A549 (cell line): ENCODE data around the gene IL17B. TPM values are rescaled to one million over a fixed set of nuclear protein-coding genes. Genes with fewer than 3 reads are reported as not detected.

ENCODE experiments used
- ATAC-seq, 2 experiments: fragments of 200-7000 bp in 1 of 2; fragments of >200 bp in 1 of 2; cut with Nextera tagmentation in 1 of 2; cut with Tn5 transposase in 1 of 2; 3 replicates each; pipeline versions ENCODE4 v1.8.0 to v1.9.1; 2018 to 2020; ENCODE audit warnings: mild to moderate bottlenecking in 1 of 2, moderate library complexity in 1 of 2
- CTCF ChIA-PET: fragments of 300-600 bp; sonication (Branson Sonifier 250); formaldehyde crosslinking; extraction: SDS; loops from one replicate; lab custom pipeline; 2021; ENCODE audit warnings: antibody characterized with exemption, inconsistent platforms; lab: Yijun Ruan, JAX
- POLR2A ChIA-PET: fragments of 350-600 bp; formaldehyde crosslinking; extraction: SDS; loops from one replicate; lab custom pipeline; 2021; ENCODE audit warnings: antibody characterized with exemption, inconsistent platforms; lab: Yijun Ruan, JAX
- DNase-seq, 2 experiments: peaks; one replicate each; pipeline versions ENCODE4 v3.0.0 to v3.0.0-alpha.2; 2011 to 2016; ENCODE audit warnings: low read depth in 1 of 2, low spot score in 1 of 2
- FAIRE-seq: peaks from 2 replicates; lab custom pipeline; 2011; peaks lifted over from hg19 to GRCh38; lab: Jason Lieb, UNC
- H3K27ac ChIP-seq, 2 experiments: fragments of >200 bp; sonication (Bioruptor Twin); formaldehyde crosslinking; 3 replicates each; pipeline ENCODE4 v1.5.1; 2016 to 2017
- H3K4me1 ChIP-seq: fragments of >200 bp; sonication (Bioruptor Twin); formaldehyde crosslinking; 3 replicates; pipeline ENCODE4 v1.6.1; 2016
- H3K4me2 ChIP-seq: fragments of >200 bp; sonication (Bioruptor Twin); formaldehyde crosslinking; 3 replicates; pipeline ENCODE4 v1.6.1; 2016
- H3K4me3 ChIP-seq: fragments of >200 bp; sonication (Bioruptor Twin); formaldehyde crosslinking; 3 replicates; pipeline ENCODE4 v1.5.1; 2016
- H3K9me3 ChIP-seq: fragments of >200 bp; sonication (Bioruptor Twin); formaldehyde crosslinking; 3 replicates; pipeline ENCODE4 v1.6.1; 2016
- EHMT2 ChIP-seq: fragments of 200-600 bp; sonication (generic); IDR thresholded peaks from 2 replicates; pipeline ENCODE4 v1.6.1; 2016; ENCODE audit warnings: antibody characterized with exemption, low read depth, mild to moderate bottlenecking, moderate library complexity
- EP300 ChIP-seq, 2 experiments: fragments of >200 bp; sonication (Bioruptor Twin); formaldehyde crosslinking; IDR thresholded peaks; 2 replicates in 1 of 2; 3 replicates in 1 of 2; pipeline ENCODE4 v1.6.1; 2016 to 2017
- GATA3 ChIP-seq: IDR thresholded peaks from 2 replicates; pipeline ENCODE4 v1.6.1; 2012; ENCODE audit warnings: borderline replicate concordance
- HDAC2 ChIP-seq: fragments of 200-600 bp; sonication (generic); IDR thresholded peaks from 2 replicates; pipeline ENCODE4 v1.6.1; 2016
- HMGXB4 ChIP-seq: fragments of 250-450 bp; sonication (Bioruptor Pico); IDR thresholded peaks from 2 replicates; pipeline ENCODE4 v1.5.0; 2021; ENCODE audit warnings: mild to moderate bottlenecking, moderate library complexity, borderline replicate concordance
- HOXA7 ChIP-seq: fragments of 250-450 bp; sonication (Bioruptor Pico); IDR thresholded peaks from 2 replicates; pipeline ENCODE4 v1.5.0; 2020; ENCODE audit warnings: mild to moderate bottlenecking, moderate library complexity
- JUNB ChIP-seq: fragments of >200 bp; sonication (Bioruptor Twin); formaldehyde crosslinking; IDR thresholded peaks from 2 replicates; pipeline ENCODE4 v1.6.1; 2016
- MAX ChIP-seq: IDR thresholded peaks from 2 replicates; pipeline ENCODE4 v1.6.1; 2012
- NPAS2 ChIP-seq: fragments of 250-450 bp; sonication (Bioruptor Pico); IDR thresholded peaks from 2 replicates; pipeline ENCODE4 v1.8.0; 2022; ENCODE audit warnings: mild to moderate bottlenecking, moderate library complexity, borderline replicate concordance
- NR3C1 ChIP-seq: fragments of >200 bp; sonication (Bioruptor Twin); formaldehyde crosslinking; IDR thresholded peaks from 3 replicates; pipeline ENCODE4 v1.6.1; 2017
- PBX3 ChIP-seq: IDR thresholded peaks from 2 replicates; pipeline ENCODE4 v1.6.1; 2012
- RFX5 ChIP-seq: fragments of 450-650 bp; IDR thresholded peaks from 2 replicates; pipeline ENCODE4 v1.7.1; 2014; ENCODE audit warnings: antibody characterized with exemption, mild to moderate bottlenecking, moderate library complexity
- SMC3 ChIP-seq: fragments of >200 bp; sonication (Bioruptor Twin); formaldehyde crosslinking; IDR thresholded peaks from 3 replicates; pipeline ENCODE4 v1.6.1; 2018; ENCODE audit warnings: inconsistent platforms
- TP53 ChIP-seq: fragments of 250-450 bp; sonication (Bioruptor Pico); IDR thresholded peaks from 2 replicates; pipeline ENCODE4 v1.5.0; 2021; ENCODE audit warnings: mild to moderate bottlenecking, moderate library complexity
- USF2 ChIP-seq: fragments of 450-650 bp; IDR thresholded peaks from 2 replicates; pipeline ENCODE4 v1.6.1; 2014; ENCODE audit warnings: antibody characterized with exemption
- ZFP36 ChIP-seq: fragments of 450-650 bp; IDR thresholded peaks from 2 replicates; pipeline ENCODE4 v1.6.1; 2014; ENCODE audit warnings: borderline replicate concordance; ENCODE audit not compliant: partially characterized antibody
- ZNF302 ChIP-seq: fragments of 250-450 bp; sonication (Bioruptor Pico); IDR thresholded peaks from 2 replicates; pipeline ENCODE4 v1.9.0; 2021; ENCODE audit warnings: inconsistent platforms, mild to moderate bottlenecking, moderate library complexity
- WGBS: methylation state at CpG from one replicate; pipeline ENCODE4 v1.1.6; 2017; ENCODE audit errors: missing lambda C conversion rate; 5-methylcytosine and 5-hydroxymethylcytosine counted together
- polyA plus RNA-seq, 4 experiments: library from polyadenylated mRNA; depleted of rRNA in 3 of 4; stranded (reverse); fragments of >200 nt; fragmentation: RNase III in 1 of 4; extraction: RNeasy Plus Mini Kit Qiagen cat#74134 plus additional on column Dnase treatment in 1 of 4; gene quantifications; 2 replicates in 3 of 4; 3 replicates in 1 of 4; pipeline ENCODE4 v1.2.3, GENCODE V29; 2011 to 2017

Gene IL17B
- polyA plus RNA-seq, 2 of the 4 experiments (the other 2 are of a cell fraction) = 0.23 TPM; not detected in 1

GRCh38 chr5:149376104-149376503 is 3.0 kb downstream of the IL17B start (continued):
- TF ChIP-seq TP53 (CRISPR knock-in tag) = no peak
- TF ChIP-seq GATA3 = no peak
- TF ChIP-seq ZFP36 = no peak
- TF ChIP-seq RFX5 = no peak
- TF ChIP-seq EHMT2 = no peak

- ChIA-PET POLR2A (interaction anchor here (1.0 kb wide), 1 partner anchor 187 kb away, joined by 3 read pairs; no protein-coding TSS in a partner anchor), CTCF (interaction anchor here (0.7 to 44.9 kb wide), 8 partner anchors 8 to 243 kb away, joined by 3 to 1709 read pairs (median 6); partner anchors contain the start of gene CSNK1A1)
- ATAC-seq (no peak), FAIRE-seq (peak; percentile 36), DNase-seq (no peak)
- Histone ChIP-seq H3K4me3 (no peak overlapping the region), H3K4me1 (no peaks in the 10 kb centered on the region), H3K27ac (no peak overlapping the region), H3K9me3 (no peaks in the 10 kb centered on the region), H3K4me2 (no peak overlapping the region)
- 81% methylated on average over 6 of the region's 6 CpGs for WGBS
- no peak for TF ChIP-seq MAX
- TF ChIP-seq HOXA7 = no peak
- no peak for TF ChIP-seq ZNF302 (CRISPR knock-in tag)
These were observed 3.7 kb downstream of the IL17B start for GRCh38 chr5:149375434-149375833.

- no peak for TF ChIP-seq NR3C1
- TF ChIP-seq HOXA7 = no peak
- TF ChIP-seq USF2 = no peak
- no peak for TF ChIP-seq EHMT2
- TF ChIP-seq, all 56 proteins: peak for 0
- no peak overlapping the region for H3K4me3 ChIP-seq
- FAIRE-seq = no peak
- DNase-seq = no peak
- no peaks in the 10 kb centered on the region for H3K4me1 ChIP-seq
- ChIA-PET POLR2A (interaction anchor here (1.0 kb wide), 1 partner anchor 187 kb away, joined by 3 read pairs; no protein-coding TSS in a partner anchor), CTCF (interaction anchor here (1.1 to 44.9 kb wide), 8 partner anchors 8 to 244 kb away, joined by 3 to 1709 read pairs (median 11); partner anchors contain the start of gene CSNK1A1)
- H3K27ac ChIP-seq = no peak overlapping the region
- H3K9me3 ChIP-seq = no peaks in the 10 kb centered on the region
- 68% methylated on average over 3 of the region's 3 CpGs for WGBS
- no peak overlapping the region for H3K4me2 ChIP-seq
- ATAC-seq = no peak
These were observed 4.3 kb downstream of the IL17B start for GRCh38 chr5:149374801-149375200.

- H3K27ac ChIP-seq = no peak overlapping the region
- FAIRE-seq (no peak), ATAC-seq (no peak), DNase-seq (no peak)
- POLR2A ChIA-PET = no interaction called here
- H3K4me3 ChIP-seq = no peak overlapping the region
- no peak overlapping the region for H3K4me2 ChIP-seq
- 88% methylated on average over 20 of the region's 20 CpGs for WGBS
- TF ChIP-seq EP300 (IDR thresholded peaks at IDR 0.05) = no peak
- no peak for TF ChIP-seq SMC3
- no peak for TF ChIP-seq PBX3
- no peak for TF ChIP-seq HDAC2
- no peak for TF ChIP-seq HMGXB4 (CRISPR knock-in tag)
- TF ChIP-seq JUNB = no peak
- no peak for TF ChIP-seq NPAS2 (CRISPR knock-in tag)
- no peaks in the 10 kb centered on the region for H3K9me3 ChIP-seq
- no peaks in the 10 kb centered on the region for H3K4me1 ChIP-seq
- CTCF ChIA-PET = interaction anchor here (3.2 to 44.9 kb wide), 5 partner anchors 11 to 190 kb away, joined by 16 to 1709 read pairs (median 232); partner anchors contain the start of genes IL17B and PCYOX1L
These were observed 4.8 kb downstream of the IL17B start for GRCh38 chr5:149374303-149374702.
